ENCODE results near the gene GPR78.

The GPR78 gene

DNA sequence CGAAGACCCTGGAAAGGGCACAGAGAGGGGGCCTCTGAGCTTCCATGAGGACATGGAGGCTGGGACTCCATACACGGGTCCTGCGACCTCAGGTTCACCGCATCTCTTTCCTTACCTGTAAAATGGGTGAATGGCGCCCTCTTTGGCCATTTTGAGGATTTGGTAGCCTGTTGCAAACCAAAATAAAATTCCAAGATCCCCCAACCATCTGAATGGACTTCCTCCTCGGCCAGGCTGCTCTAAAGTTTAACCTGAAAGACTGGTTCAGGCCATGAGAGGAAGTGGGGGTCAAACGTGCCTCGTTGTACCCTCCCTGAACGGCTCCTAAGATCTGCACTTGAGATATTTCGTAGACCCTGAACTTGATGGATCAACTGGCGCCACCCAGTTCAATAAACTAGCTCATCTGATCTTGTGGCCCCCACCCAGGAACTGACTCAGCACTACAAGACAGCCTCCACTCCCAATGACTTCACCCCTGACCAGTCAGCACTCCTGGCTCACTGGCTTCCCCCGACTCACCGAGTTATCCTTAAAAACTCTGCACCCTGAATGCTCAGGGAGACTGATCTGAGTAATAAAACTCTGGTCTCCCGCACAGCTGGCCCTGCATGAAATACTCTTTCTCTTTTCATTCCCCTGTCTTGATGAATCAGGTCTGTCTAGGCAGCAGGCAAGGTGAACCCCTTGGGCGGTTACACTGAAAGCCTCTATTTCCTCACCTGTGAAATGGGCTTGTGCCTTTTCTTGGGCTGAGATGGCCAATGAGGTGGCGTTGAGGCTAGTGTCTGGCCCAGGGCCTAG is 32.9 kb upstream of the GPR78 start:
- peak; percentile 50 for DNase-seq

- no peak for DNase-seq
These were observed 32.1 kb upstream of the GPR78 start for GRCh38 chr4:8547912-8548730.

GRCh38 chr4:8548731-8549351 is 31.4 kb upstream of the GPR78 start:
- no peak for DNase-seq

DNA sequence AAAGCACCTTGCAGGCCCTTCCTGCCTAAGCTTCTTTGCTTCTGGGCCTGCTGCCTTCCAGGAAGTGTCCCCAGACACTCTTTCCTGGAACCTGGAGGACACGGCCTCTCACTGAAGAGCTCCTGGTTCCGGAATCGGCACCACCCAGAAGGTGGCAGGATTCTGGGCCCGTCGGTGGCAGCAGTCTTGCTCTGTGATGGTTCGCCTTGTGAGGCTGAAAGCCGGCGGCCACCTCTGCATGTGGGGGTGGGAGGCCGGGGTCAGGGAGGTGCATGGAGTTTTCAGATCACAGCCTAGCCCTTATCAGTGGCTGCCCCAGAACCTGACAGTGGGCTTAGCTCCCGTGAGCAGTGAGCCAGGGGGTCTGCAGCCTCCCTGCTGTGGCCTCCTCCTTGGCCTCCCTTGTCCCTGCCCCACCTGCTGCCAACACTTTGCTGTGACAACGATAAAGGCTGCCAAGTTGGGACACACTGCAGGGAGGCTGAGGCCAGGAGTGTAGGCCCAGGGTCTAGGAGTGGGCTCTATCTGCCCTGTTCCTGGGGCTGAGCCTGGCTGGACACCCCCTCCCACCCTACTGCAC is 30.8 kb upstream of the GPR78 start:
- no peak for DNase-seq

- no peak for DNase-seq
These were observed 29.5 kb upstream of the GPR78 start for GRCh38 chr4:8550691-8551090.

- no peak for DNase-seq
These were observed 28.2 kb upstream of the GPR78 start for GRCh38 chr4:8552024-8552423.

- no peak for DNase-seq
These were observed 27.5 kb upstream of the GPR78 start for GRCh38 chr4:8552581-8553205.

GRCh38 chr4:8553216-8553615 is 27.0 kb upstream of the GPR78 start:
- DNase-seq: no peak

GRCh38 chr4:8553991-8554405 is 26.2 kb upstream of the GPR78 start:
- DNase-seq: no peak

GRCh38 chr4:8554555-8555100 is 25.6 kb upstream of the GPR78 start:
- no peak for DNase-seq

DNA sequence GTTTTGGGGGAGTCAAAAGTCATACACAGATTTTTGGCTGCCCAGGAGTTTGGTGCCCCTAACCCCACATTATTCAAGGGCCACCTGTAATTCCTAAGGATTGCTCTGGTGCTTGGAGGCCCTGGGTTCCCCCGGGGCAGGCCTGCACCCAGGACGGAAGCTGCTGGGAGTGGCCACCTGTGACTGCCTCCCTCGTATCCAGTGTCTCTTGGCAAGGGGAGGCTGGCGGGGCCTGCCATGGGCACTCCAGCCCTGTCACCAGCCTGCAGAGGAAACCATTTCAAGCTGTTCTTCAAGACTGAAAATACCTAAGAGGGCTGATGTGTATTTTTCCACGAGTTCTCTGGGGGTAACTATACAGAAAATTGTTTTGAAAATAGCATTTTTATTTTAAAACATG is 24.5 kb upstream of the GPR78 start:
- DNase-seq: no peak

DNA sequence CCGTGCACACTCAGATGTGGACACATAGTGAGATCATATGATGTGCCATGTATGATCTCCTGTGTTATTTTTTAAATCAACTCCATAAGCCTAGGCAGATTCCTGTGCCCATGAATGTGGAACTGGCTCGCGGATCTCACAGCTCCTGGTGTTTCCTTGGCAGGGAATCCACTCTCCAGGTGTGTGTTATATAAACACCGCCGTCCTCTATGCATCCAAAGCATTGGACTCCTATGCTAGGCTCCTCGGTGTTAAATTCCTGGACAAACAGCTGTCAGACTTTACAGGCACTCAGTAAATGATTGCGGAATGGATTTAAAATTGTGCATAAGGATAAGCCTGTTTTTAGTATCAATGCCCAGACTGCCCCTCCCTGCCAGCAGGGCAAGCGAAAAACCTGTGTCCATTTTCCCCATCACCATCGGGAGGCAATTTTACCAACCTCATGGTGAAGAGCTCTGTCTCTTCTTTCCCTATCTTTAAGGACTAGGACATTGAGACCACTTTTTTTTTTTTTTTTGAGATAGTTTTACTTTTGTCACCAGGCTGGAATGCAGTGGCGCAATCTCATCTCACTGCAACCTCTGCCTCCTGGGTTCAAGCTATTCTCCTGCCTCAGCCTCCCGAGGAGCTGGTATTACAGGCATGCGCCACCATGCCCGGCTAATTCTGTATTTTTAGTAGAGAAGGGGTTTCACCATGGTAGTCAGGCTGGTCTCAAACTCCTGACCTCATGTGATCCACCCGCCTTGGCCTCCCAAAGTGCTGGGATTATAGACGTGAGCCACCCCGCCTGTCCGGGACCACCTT is 23.6 kb upstream of the GPR78 start:
- no peak for DNase-seq

DNA sequence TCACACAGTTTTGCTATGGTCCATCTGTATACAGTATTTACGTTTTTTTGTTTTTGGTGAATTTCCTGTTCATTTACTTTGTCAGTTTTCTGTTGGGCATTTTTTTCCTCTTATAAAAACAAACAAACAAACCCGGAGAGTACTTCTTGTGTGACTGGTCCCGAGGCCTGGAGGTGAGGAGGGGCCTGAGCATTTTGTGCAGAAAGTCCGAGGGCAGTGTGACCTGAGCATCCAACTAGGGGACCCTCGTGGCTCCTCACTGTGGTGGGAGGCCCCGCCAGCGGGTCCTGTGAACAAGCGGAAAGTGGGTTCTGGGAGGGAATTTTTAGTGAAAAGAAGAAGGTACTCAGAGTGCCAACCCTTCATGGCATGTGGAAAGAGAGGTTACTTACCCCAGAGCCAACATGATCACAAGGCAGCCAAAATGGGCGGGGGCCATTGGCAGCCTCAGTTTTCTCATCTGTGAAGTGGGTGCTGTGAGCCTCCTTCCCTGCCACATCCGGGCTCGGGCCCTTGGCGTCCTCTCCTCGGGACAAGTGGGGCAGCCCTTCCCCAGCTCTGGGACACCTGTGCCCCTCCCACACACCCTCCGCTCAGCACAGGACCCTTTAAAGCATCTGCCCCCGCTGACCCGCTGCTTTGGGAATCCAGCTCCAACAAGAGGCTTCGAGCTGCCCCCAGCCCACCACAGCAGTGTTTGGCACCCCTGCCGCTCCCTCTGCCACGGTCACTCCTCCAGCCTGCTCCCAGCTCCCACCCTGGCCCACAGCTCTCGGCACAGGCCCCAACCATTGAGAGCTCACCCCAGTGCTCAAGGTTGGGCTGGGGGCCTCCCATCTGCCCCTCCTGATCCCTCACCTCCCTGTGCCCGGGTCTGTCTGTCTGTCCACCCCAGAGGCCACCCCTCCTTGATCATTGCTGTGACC is 22.8 kb upstream of the GPR78 start:
- no peak for DNase-seq

DNA sequence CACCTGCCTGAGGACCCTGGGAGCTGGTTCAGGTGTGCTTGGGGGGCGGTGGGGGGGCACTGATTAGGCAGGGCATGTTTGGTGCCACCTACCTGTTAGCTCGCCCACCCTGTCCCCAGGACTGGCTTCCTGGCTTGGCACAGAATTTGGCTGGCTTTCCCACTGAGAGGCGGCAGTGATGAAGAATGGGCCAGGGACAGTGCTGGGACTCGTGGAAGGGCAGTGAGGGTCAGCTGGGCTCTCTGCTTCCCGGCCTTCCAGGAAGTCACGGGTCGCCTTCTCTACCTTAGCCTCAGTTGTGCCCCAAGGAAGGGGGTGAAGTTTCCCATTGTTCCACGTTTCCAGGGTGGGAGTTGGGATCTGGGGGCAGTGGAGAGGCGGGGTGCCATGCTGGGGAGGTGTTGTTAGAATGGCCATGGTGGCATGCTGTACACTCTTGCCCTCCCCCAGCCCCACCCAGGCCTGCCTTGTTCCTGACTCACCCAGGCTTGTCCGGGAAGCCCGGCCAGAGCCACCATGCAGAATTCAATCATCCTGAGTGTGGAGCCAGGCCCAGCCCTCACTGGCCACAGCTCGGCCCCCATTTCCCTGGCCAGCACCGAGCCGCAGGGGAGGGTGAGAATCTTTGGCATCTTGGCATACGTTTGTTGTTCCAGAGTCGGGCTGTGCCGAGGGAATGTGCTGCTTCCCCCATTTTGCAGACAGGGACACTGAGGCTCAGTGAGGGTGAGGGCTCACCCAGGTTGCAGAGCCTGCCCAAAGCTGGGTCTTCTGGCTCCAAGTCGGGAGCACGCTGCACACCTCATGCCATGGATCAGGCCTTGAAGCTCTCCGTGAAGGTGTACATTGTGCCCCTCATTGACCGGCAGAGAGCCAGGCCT is 21.9 kb upstream of the GPR78 start:
- DNase-seq: no peak

DNA sequence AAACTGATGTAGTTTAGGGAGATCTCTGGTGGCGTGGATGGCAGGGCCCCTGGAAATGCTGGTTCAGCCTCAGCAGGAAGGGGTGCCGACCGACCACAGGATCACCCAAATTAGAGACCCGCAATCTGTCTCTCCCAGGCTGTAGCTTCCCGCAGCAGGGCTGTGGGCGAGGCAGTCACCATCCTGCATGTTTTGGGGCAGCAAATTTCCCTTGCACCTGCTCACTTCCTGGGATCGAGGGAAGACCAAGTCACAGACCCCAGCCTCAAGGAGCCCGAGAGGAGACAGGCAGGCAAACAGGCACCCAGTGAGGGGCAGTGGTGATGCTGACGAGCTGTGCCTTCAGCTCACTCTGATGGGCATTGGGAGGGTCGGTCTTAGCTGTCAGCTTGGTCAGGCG is 21.2 kb upstream of the GPR78 start:
- DNase-seq: no peak

DNA sequence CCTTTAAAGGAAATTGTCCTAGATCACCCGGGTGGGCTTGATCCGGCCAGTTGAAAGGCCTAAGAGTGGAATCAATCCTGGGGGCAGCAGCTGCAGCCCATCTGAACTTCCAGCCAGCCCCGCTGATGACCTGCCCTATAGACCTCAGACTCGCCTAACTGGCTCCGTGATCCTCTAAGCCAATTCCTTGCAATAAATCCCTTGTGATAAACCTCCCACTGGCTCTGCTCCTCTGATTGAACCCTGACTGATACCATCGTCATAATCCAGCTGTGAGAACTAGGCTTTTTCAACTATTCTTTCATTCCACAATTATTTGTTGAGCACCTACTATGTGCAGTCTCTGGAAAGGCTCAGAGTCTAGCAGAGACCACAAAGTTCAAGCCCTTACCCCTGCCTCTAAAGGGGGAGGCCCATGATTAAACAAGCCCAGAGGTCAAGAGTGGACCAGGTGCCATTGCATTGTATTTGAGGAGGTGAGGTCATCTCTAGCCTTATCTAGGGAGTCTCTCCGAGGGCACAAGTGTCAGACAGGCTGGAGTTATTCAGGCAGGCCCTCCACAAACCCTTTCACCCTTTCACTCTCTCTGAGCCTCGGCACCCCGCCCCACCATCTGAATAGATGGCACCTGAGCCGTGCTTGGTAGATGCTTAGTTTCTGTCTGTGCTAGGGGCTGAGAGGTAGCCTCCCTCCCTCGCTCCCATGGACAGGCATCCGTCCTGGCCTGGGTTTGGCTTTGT is 20.5 kb upstream of the GPR78 start:
- DNase-seq: no peak

- no peak for DNase-seq
These were observed 19.7 kb upstream of the GPR78 start for GRCh38 chr4:8560265-8561047.

- DNase-seq: no peak
These were observed 15.6 kb upstream of the GPR78 start for GRCh38 chr4:8564595-8564994.
